Middle frontal gyrus (tissue), 1 donor: Measurements from ENCODE around the gene GTF2IRD2.
"Not testable (repeated sequence)": the region's sequence is repeated elsewhere in the genome, so short reads cannot be mapped to it uniquely, and the experiment has no call there.

ENCODE experiments used
- DNase-seq: peaks from one replicate; pipeline ENCODE4 v3.0.0-alpha.2; 2015; ENCODE audit warnings: low spot score; ENCODE audit errors: extremely low spot score

GTF2IRD2 gene

DNA sequence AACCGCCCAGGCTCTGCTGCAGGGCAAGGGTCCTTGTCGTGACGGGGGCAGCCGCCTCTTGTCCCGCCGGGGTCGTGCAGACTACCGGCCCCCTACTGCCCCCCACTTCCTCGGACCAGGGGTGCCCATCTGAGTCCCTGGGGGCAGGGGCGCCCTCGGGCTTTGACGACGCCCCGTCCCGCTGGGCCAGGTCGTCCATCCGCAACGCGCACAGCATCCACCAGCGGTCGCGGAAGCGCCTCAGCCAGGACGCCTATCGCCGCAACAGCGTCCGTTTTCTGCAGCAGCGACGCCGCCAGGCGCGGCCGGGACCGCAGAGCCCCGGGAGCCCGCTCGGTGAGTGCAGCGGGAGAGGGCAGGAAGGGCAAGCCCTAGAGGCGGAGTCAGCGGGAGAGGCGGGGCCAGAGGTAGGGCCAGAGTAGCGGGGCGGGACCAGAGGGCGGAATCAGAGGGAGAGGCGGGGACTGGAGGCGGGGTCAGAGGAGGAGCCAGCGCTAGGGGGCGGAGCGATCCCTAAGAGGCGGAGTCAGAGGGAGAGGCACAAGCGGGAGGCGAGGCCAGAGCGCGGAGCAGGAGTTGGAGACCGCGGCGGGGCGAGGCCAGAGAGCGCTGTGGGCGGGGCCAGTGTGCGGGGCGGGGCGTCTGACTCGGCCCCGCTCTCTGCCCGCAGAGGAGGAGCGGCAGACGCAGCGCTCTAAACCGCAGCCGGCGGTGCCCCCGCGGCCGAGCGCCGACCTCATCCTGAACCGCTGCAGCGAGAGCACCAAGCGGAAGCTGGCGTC is 62.8 kb downstream of the GTF2IRD2 start:
- DNase-seq, result peak; percentile 74

GRCh38 chr7:74783595-74783994 is 67.8 kb downstream of the GTF2IRD2 start:
- not testable (repeated sequence) for DNase-seq

DNA sequence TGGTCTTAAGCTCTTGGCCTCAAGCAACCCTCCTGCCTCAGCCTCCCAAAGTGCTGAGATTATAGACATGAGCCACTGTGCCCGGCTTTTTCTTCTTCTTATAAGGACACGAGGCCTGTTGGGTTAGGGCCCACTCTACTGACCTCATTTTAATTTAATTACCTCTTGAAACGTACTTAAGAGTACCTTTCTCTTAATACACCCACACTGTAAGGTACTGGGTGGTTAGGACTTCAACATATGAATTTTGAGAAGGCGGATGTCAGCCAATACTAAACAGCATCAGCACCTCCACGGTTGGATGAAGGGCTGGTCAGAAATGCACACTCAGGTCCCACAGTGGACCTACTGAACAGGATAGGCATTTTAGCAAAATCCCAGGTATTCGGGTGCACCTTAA is 69.7 kb downstream of the GTF2IRD2 start:
- not testable (repeated sequence) for DNase-seq

DNA sequence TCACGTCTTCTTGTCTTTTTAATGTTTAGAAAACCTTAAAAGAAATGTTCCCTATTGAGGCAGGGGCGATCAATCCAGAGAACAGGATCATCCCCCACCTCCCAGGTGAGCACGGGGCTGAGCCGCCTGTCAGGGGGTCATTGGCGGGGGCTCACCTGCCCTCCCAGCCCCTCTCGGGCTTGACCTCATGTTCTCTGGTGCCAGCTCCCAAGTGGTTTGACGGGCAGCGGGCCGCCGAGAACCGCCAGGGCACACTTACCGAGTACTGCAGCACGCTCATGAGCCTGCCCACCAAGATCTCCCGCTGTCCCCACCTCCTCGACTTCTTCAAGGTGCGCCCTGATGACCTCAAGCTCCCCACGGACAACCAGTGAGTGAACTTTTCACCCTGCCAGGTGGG is 72.4 kb downstream of the GTF2IRD2 start:
- not testable (repeated sequence) for DNase-seq

- DNase-seq, result not testable (repeated sequence)
These were observed 76.3 kb downstream of the GTF2IRD2 start for GRCh38 chr7:74775111-74775510.

- DNase-seq, result not testable (repeated sequence)
These were observed 77.3 kb downstream of the GTF2IRD2 start, which contains the start of gene NCF1 for GRCh38 chr7:74773760-74774750. TSS of gene NCF1 (plus strand) at chr7:74774011. CDS start at chr7:74774032, 21 bp downstream.

DNA sequence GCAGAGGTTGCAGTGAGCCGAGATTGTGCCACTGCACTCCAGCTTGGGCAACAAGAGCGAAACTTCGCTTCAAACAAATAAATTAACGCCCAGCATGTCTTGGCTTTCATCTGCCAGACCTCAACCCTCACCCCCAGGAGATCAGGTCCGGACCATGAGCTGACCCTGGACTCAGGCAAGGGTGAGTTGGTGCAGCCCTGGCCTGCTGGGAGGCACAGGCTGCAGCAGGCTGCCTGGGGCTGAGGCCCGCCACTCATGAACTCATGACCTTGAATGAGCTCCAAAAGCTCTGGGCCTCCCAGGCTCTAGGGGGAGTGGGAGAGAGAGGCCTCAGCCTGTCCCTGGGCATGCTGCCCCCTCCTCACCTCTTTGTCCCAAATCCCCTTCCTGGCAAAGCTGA is 79.3 kb downstream of the GTF2IRD2 start:
- DNase-seq, result not testable (repeated sequence)

GRCh38 chr7:74770062-74770461 is 81.3 kb downstream of the GTF2IRD2 start:
- not testable (repeated sequence) for DNase-seq

DNA sequence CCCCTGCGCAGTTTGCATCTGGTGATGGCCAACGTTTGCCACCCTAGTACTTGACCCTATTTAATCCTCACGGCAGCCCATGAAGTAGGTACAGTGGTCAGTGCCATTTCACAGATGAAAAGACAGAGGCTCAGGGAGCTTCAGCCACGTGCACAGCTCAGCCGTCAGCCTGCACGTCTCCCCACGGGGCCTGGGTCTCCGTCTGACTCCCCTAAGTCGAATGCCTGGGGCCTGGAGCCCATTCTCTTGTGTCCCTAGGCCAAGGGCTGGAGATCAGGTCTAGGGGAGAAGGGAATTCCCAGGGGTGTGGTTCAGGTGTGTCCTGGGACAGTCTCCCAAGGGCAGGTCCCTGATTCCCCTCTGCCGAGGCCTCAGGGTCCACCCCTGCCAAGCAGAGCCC is 84.4 kb downstream of the GTF2IRD2 start:
- DNase-seq, result not testable (repeated sequence)

DNA sequence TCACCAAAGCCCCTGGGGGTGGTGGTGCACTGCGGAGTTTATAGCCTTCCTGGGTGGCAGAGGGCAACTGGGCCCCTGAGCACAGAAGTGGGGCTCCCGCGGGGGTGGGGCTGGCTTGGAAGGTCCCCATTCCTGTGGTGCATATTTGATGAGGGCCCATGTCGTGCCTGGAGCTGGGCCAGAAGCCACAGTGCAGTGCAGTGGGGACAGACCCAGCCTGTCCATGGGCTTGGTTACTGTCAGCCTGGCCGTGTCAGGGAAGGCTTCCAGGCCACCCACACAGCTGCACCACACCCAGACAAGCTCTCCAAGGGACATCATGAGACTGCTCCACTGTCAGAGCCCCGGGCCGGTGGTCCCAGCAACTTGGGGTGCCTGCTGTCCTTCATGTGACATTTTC is 84.9 kb downstream of the GTF2IRD2 start:
- not testable (repeated sequence) for DNase-seq

DNA sequence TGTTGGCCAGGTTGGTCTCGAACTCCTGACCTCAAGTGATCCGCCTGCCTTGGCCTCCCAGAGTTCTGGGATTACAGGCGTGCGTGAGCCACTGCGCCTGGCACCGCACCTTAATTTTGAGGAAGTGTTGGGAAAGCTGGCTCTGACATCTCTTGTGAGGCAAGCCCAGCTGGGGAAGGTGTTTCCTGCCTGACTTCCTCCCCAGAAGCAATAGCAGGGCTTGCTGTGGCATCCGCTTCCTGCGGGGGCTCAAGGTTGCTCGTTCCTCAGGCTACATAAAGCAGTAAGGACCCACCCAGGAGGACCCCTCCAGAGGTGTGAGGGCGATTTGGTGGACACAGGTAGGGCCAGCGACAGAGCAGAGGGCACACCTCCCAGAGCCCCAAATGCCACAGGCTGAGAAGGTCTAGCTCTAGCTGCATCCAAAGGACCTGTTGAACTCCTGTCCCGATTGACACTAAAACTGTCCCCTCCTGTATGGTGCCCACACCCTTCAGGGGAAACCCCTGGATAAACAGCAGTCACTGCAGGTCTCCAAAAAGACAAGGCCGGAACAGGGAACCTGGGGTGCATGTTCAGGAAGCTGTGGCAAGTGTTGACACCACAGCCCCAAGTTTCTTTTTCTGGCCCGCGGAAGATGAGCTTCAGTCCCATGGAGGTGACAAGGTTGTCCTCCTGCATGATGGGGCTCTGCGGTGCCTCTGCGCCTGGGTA is 86.0 kb downstream of the GTF2IRD2 start:
- not testable (repeated sequence) for DNase-seq

DNA sequence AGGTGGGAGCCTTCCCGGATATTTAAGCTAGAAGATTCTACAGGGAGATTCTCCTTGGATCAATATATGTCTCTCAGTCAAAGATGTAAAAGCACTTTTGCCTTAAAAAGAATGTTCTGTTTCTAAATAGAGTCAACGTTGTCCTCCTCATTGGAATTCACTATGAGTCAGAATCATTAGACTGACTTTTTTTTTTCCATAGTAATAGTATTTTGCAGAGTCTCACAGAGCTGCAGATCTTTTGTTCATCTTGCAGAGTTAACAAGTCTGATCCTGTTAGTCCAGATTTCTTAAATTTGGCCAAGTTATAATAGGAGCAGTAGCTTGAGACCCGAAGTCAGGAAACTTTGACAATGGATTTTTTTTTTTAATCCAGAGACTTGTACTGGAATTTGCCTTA is 92.4 kb downstream of the GTF2IRD2 start:
- not testable (repeated sequence) for DNase-seq

DNA sequence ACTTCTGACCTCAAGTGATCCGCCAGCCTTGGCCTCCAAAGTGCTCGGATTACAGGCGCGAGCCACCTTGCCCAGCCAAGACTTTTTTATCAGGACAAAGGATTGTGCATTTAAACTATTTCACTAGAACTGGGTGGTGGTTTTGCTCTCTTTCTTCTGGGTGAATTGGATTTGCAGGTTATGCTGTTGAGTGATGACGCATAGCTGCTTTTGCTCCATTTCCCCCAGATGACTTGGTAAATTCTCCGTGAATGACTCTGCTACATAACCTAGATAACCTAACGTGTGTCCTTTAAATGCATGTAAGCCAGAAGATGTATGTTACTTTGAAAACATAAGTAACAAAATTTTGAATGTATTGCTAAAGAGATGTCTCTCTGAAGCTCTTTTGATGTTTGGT is 93.1 kb downstream of the GTF2IRD2 start:
- not testable (repeated sequence) for DNase-seq

DNA sequence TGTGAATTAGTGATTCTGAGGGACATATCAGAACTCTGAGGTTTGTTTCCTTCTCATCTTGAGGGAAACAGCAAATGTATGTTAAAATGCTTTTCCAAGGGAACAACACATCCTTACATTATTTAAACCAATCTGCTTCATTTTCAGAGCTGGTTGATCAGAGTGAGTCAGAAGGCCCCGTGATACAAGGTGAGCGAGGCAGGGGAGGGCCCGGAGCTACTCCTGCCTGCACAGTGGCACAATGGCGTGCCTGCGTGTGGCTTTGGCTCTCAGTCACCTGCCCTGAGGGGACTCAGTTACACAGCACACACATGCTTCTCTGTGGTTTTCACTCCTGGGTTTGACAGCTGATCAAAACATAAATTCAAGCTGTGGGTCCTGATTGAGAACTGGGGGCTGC is 94.7 kb downstream of the GTF2IRD2 start:
- DNase-seq, result not testable (repeated sequence)

DNA sequence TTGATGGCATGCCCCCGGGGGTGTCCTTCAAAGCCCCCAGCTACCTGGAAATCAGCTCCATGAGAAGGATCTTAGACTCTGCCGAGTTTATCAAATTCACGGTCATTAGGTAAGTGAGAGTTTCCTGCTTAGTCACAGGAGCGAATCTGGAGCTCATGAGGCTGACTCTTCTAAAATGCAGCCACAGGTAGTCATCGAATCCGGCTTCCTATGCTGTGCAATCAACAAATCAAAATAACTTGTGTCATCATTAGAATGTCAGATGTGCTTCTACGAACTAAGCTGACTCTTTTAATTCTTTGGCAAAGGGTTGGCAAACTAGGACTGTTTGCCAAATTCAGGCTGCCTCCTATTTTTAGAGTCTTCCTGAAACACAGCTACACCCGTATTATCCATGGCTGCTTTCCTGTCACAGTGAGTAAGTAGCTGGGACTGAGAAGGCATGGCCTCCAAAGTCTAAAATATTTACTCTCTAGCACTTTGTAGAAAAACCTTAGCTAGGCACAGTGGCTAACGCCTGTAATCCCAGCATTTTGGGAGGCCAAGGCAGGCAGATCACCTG is 97.4 kb downstream of the GTF2IRD2 start:
- not testable (repeated sequence) for DNase-seq
